Upper lobe of left lung (tissue), 4 donors: ENCODE data around the gene WNT5B.

Experiments
- CTCF ChIP-seq, 6 experiments: fragments of 450-650 bp in 4 of 6; fragments of 200-600 bp in 2 of 6; sonication (generic) in 2 of 6; IDR thresholded peaks; one replicate each; pipeline ENCODE4 v1.5.1; 2016 to 2019; ENCODE audit warnings: antibody characterized with exemption in 6 of 6
- POLR2A ChIP-seq, 4 donors: fragments of 450-650 bp; IDR thresholded peaks; one replicate each; pipeline ENCODE4 v1.5.1; 2016 to 2017; ENCODE audit warnings: antibody characterized with exemption in 4 of 4, mild to moderate bottlenecking in 2 of 4

DNA sequence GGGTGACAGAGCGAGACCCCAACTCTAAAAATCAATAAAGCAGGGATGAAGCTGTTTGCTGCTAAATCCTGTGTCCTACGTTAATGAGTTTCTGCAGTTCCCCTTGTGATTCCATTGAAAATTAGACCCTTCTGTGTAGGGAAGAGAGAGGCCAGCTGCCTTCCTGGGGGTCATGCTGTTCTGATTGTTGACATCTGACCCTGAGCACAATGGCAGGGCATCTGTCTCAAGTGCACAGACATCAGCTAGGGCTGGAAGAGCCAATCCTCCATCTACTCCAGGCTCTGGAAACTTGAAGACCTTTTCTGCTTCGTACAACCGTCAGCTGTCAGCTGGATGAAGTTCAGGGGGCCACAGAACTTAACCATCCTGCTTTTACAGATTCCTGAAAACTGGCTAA lies 44.7 kb upstream of the WNT5B start:
- TF ChIP-seq CTCF (IDR thresholded peaks at IDR 0.05) (no peak), POLR2A (IDR thresholded peaks at IDR 0.05) (no peak)
